Body of pancreas (tissue), 4 donors: Measurements from ENCODE around the gene ACTN4. TPM values are rescaled to one million over a fixed set of nuclear protein-coding genes. Genes with fewer than 3 reads are reported as not detected.

ENCODE experiments used
- ATAC-seq: fragments of 150-250 bp; one replicate; pipeline ENCODE4 v1.9.1; 2016
- DNase-seq, 4 donors: peaks; one replicate each; pipeline ENCODE4 v3.0.0-alpha.2; 2019
- H3K27ac ChIP-seq, 4 donors: fragments of 200-600 bp; sonication (generic); 1 replicate in 3 of 4; 2 replicates in 1 of 4; pipeline versions ENCODE4 v1.5.1 to v1.6.1; 2016 to 2019; ENCODE audit warnings: mild to moderate bottlenecking in 1 of 4, mixed read lengths in 1 of 4, moderate library complexity in 1 of 4
- H3K27me3 ChIP-seq, 2 donors: fragments of 200-600 bp; sonication (generic); one replicate each; pipeline ENCODE4 v1.6.0; 2016; ENCODE audit warnings: mild to moderate bottlenecking in 1 of 2
- H3K36me3 ChIP-seq, 2 donors: fragments of 200-600 bp; sonication (generic); replicated peaks in 1 of 2; 2 replicates each; pipeline ENCODE4 v1.5.1; 2016; ENCODE audit warnings: low read depth in 2 of 2; ENCODE audit not compliant: insufficient read depth in 1 of 2
- H3K4me1 ChIP-seq: fragments of 200-600 bp; sonication (generic); one replicate; pipeline ENCODE4 v1.6.0; 2016
- H3K4me3 ChIP-seq, 2 donors: fragments of 200-600 bp; sonication (generic); 1 replicate in 1 of 2; 2 replicates in 1 of 2; pipeline ENCODE4 v1.5.1; 2016 to 2019
- H3K9me3 ChIP-seq, 3 donors: fragments of 200-600 bp; sonication (generic); 1 replicate in 2 of 3; 2 replicates in 1 of 3; pipeline ENCODE4 v1.5.1; 2016
- CTCF ChIP-seq, 7 experiments: fragments of 450-650 bp in 4 of 7; fragments of 200-600 bp in 3 of 7; sonication (generic) in 3 of 7; IDR thresholded peaks; one replicate each; pipeline ENCODE4 v1.5.1; 2016 to 2019; ENCODE audit warnings: antibody characterized with exemption in 7 of 7
- POLR2A ChIP-seq, 3 donors: fragments of 450-650 bp; IDR thresholded peaks; one replicate each; pipeline ENCODE4 v1.6.1; 2016; ENCODE audit warnings: antibody characterized with exemption in 3 of 3, mild to moderate bottlenecking in 2 of 3
- WGBS, 2 donors: methylation state at CpG; one replicate each; pipeline ENCODE4 v1.1.5; 2017; 5-methylcytosine and 5-hydroxymethylcytosine counted together
- intact Hi-C: fragments of 100-400 bp; cut with DNase I; formaldehyde crosslinking; loops from one replicate; pipeline ENCODE4 v1.15.1; 2023
- total RNA-seq, 2 donors: library from RNA; depleted of rRNA; stranded (reverse); fragments of >200 nt; gene quantifications; one replicate each; pipeline ENCODE4 v1.1.0, GENCODE V29; 2016

The ACTN4 gene
- total RNA-seq, 2 donors from 2014 or later: 143 to 148 TPM

GRCh38 chr19:38727306-38727867 is 79.9 kb downstream of the ACTN4 start:
- 94 to 99% methylated on average over 10 to 16 of the region's 17 CpGs for WGBS, 2 donors
- TF ChIP-seq CTCF (IDR thresholded peaks at IDR 0.05): no peak
- TF ChIP-seq POLR2A (IDR thresholded peaks at IDR 0.05): no peak
- DNase-seq (peak in 2 of 4 donors; percentile 1 to 8), ATAC-seq (no peak)
- Histone ChIP-seq H3K27ac (peak overlapping the region in 1 of 4 donors; percentile 32), H3K9me3 (no peaks in the 10 kb centered on the region), H3K36me3 (peaks cover 36 to 38% of the 10 kb centered on the region in 2 donors), H3K4me1 (peaks cover 26% of the 10 kb centered on the region), H3K27me3 (no peaks in the 10 kb centered on the region), H3K4me3 (no peak overlapping the region)
- intact Hi-C loops: no loop called here

GRCh38 chr19:38727868-38728660 is 80.6 kb downstream of the ACTN4 start:
- H3K27me3 ChIP-seq: no peaks in the 10 kb centered on the region
- H3K4me3 ChIP-seq: no peak overlapping the region
- intact Hi-C loops: no loop called here
- no peaks in the 10 kb centered on the region for H3K9me3 ChIP-seq
- ATAC-seq (no peak), DNase-seq (peak in 3 of 4 donors; percentile 5 to 17 (median 7))
- H3K27ac ChIP-seq: peak overlapping the region in 2 of 4 donors; percentile 8 to 90
- 78 to 86% methylated on average over 28 to 32 of the region's 33 CpGs for WGBS, 2 donors
- TF ChIP-seq CTCF (IDR thresholded peaks at IDR 0.05) (no peak), POLR2A (IDR thresholded peaks at IDR 0.05) (no peak)
- H3K4me1 ChIP-seq: peaks cover 28% of the 10 kb centered on the region
- H3K36me3 ChIP-seq: peaks cover 32 to 33% of the 10 kb centered on the region in 2 donors

- TF ChIP-seq CTCF (IDR thresholded peaks at IDR 0.05) (no peak), POLR2A (IDR thresholded peaks at IDR 0.05) (no peak)
- Histone ChIP-seq H3K27ac (peak overlapping the region in 2 of 4 donors; percentile 90), H3K36me3 (peaks cover 29 to 32% of the 10 kb centered on the region in 2 donors), H3K4me3 (no peak overlapping the region), H3K4me1 (peaks cover 37% of the 10 kb centered on the region), H3K27me3 (no peaks in the 10 kb centered on the region), H3K9me3 (no peaks in the 10 kb centered on the region)
- peak in 3 of 4 donors; percentile 3 to 17 (median 16) for DNase-seq
- no peak for ATAC-seq
- WGBS, 2 donors: 86 to 88% methylated on average over 16 to 37 of the region's 37 CpGs
- intact Hi-C loops: no loop called here
Measured at GRCh38 chr19:38728752-38729541, 81.5 kb downstream of the ACTN4 start.

- 66 to 86% methylated on average over 12 to 13 of the region's 17 CpGs for WGBS, 2 donors
- intact Hi-C loops: no loop called here
- Histone ChIP-seq H3K4me1 (peaks cover 45% of the 10 kb centered on the region), H3K27me3 (no peaks in the 10 kb centered on the region), H3K36me3 (peaks cover 20 to 27% of the 10 kb centered on the region in 2 donors), H3K4me3 (no peak overlapping the region), H3K9me3 (no peaks in the 10 kb centered on the region), H3K27ac (peak overlapping the region in 3 of 4 donors; percentile 90 to 92 (median 90))
- DNase-seq (peak; percentile 64 to 78 (median 68)), ATAC-seq (peak; percentile 29)
- TF ChIP-seq CTCF (IDR thresholded peaks at IDR 0.05) (peak; percentile 52 to 78 (median 63)), POLR2A (IDR thresholded peaks at IDR 0.05) (no peak)
Measured at GRCh38 chr19:38729653-38730469, 82.4 kb downstream of the ACTN4 start.
